Pancreas (tissue), 10 donors: Measurements from ENCODE around the gene NDN. TPM values are rescaled to one million over a fixed set of nuclear protein-coding genes. Genes with fewer than 3 reads are reported as not detected.

Experiments
- ATAC-seq, 4 donors: fragments of 200-7000 bp; cut with Tn5 transposase; one replicate each; pipeline versions ENCODE4 v1.8.0 to v1.9.1; 2020; ENCODE audit warnings: mild to moderate bottlenecking in 4 of 4, moderate library complexity in 4 of 4
- DNase-seq, 6 donors: peaks; one replicate each; pipeline ENCODE4 v3.0.0-alpha.2; 2020
- FAIRE-seq: peaks from 2 replicates; lab custom pipeline; 2012; peaks lifted over from hg19 to GRCh38; lab: Jason Lieb, UNC
- H3K27ac ChIP-seq, 4 donors: fragments of 200-600 bp; sonication (generic); 1 replicate in 3 of 4; 2 replicates in 1 of 4; pipeline versions ENCODE4 v1.5.0 to v1.8.0; 2020
- H3K27me3 ChIP-seq, 4 donors: fragments of 200-600 bp; one replicate each; pipeline ENCODE4 v1.8.0; 2021
- H3K36me3 ChIP-seq, 3 donors: fragments of 200-600 bp; sonication (generic) in 1 of 3; one replicate each; pipeline versions ENCODE4 v1.5.0 to v1.8.0; 2020 to 2021
- H3K4me1 ChIP-seq, 3 donors: fragments of 200-600 bp; one replicate each; pipeline ENCODE4 v1.8.0; 2021
- H3K4me3 ChIP-seq, 4 donors: fragments of 200-600 bp; sonication (generic) in 2 of 4; one replicate each; pipeline versions ENCODE4 v1.5.0 to v1.8.0; 2020 to 2021
- H3K9me3 ChIP-seq, 4 donors: fragments of 200-600 bp; one replicate each; pipeline ENCODE4 v1.8.0; 2021
- CTCF ChIP-seq, 4 donors: fragments of 200-600 bp; sonication (generic) in 3 of 4; IDR thresholded peaks; one replicate each; pipeline versions ENCODE4 v1.5.0 to v1.8.0; 2021; ENCODE audit warnings: antibody characterized with exemption in 4 of 4
- WGBS, 2 donors: extraction: QIAGEN DNeasy Blood & Tissue Kit; methylation state at CpG; one replicate each; pipeline ENCODE4 v1.1.7; 2013; 5-methylcytosine and 5-hydroxymethylcytosine counted together
- intact Hi-C, 3 donors: fragments of 100-400 bp; cut with DNase I; formaldehyde crosslinking; loops; one replicate each; pipeline versions ENCODE4 v1.11.1 to v1.14.2; 2022
- polyA plus RNA-seq, 2 donors: library from polyadenylated mRNA; stranded (reverse); fragments of 200-250 nt; gene quantifications; one replicate each; pipeline ENCODE4 v1.2.3, GENCODE V29; 2013
- total RNA-seq, 6 donors: library from RNA; stranded (reverse); fragmentation: NEBNext Ultra II Directional in 4 of 6; extraction: Animal tissue kit (Norgen Biotek cat#: 25700) in 4 of 6; gene quantifications; one replicate each; pipeline versions ENCODE4 v1.2.1 to v1.2.4, GENCODE V29; 2021 to 2023
- donor health status: healthy with polysubstance abuse.
- donor health status: DM: no; HTN: no; CAD: no; lungs with moderate emphysema.
- donor health status: DM: no; HTN: no; CAD: no.
- donor health status: control.
- donor health status: control.
- donor health status: Bipolar disorder and iron deficiency.
- donor health status: DM: yes; HTN: yes; CAD: no.
- donor health status: DM: no; HTN: no; CAD: no.
- donor health status: DM: no; HTN: no; CAD: no.
- donor health status: DM: yes; HTN: yes; CAD: no.

The NDN gene
- total and polyA plus RNA-seq, 8 donors, result 3.7 to 38.9 (median 8.6) TPM

DNA sequence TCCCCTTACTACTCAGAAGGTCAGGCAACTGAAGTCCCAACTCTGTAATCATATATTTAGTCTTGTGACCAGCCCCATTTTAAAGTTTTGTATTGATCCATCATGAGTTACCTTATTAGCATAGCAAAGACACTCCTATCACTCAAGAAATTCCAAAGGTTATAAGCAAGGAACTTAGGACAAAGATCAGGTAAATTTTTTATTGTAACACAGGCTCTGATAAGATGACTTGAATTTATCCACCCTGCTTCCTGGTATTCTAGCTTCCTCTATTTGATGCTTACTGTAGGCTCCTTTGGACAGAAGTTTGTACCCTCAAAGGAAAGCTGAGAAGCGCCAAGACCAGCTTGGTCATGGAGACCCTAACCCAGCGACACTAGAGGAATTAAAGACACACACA lies 8.2 kb upstream of the NDN start:
- DNase-seq (no peak), ATAC-seq (no peak), FAIRE-seq (no peak)
- Histone ChIP-seq H3K27ac (no peak overlapping the region), H3K27me3 (no peaks in the 10 kb centered on the region), H3K36me3 (no peaks in the 10 kb centered on the region), H3K4me1 (peaks cover 0 to 4% (median 0%) of the 10 kb centered on the region in 3 donors), H3K4me3 (no peak overlapping the region), H3K9me3 (no peaks in the 10 kb centered on the region)
- 66% methylated on average over 2 of the region's 2 CpGs for WGBS, 2 donors
- TF ChIP-seq CTCF (IDR thresholded peaks at IDR 0.05), result no peak
- intact Hi-C loops, result no loop called here

DNA sequence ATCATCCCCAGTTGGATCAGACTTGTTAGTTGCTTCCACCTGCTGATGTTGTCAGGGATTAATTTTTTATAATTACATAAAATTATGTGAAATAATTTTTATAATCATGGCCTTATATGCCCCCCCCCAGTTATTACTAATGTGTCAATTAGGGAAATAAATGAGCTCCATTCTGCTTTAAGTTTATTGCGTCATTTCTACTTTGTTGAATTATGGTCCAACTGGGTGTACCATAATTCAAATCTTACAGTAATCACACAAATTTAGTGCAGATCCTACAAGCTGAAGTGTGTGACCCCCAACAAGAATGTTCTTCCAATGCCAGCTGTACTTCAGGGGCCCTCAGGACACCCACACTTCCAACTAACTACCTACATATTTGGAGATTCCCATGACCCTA lies 7.5 kb upstream of the NDN start:
- FAIRE-seq (no peak), ATAC-seq (no peak)

DNA sequence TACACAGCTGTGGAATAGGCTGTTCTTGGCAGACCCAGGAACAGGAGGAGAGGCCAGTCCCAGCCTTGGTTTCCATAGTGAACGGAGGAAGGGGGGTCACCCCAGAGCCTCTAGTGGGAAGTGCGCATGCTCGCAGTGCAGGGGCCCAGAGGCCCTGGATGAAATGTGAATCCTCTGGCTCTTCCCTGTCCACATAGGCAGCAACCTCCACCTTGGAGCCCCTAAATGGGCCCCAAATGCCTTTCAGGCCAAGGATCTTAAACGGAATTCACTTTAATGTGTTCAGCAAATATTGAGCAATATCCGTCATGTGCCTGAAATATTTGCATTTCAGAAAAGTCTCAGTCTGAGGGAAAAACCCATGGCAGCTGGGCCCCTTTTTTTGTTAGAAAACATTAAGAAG lies 3.3 kb upstream of the NDN start:
- intact Hi-C loops, result no loop called here
- TF ChIP-seq CTCF (IDR thresholded peaks at IDR 0.05), result no peak
- Histone ChIP-seq H3K27ac (peak overlapping the region in 2 of 4 donors; percentile 29 to 30), H3K36me3 (no peaks in the 10 kb centered on the region), H3K4me1 (peaks cover 0 to 4% (median 0%) of the 10 kb centered on the region in 3 donors), H3K27me3 (no peaks in the 10 kb centered on the region), H3K9me3 (no peaks in the 10 kb centered on the region), H3K4me3 (no peak overlapping the region)
- DNase-seq, result peak; percentile 64 to 79 (median 75)
- peak; percentile 83 to 92 (median 88) for ATAC-seq
- WGBS, 2 donors, result 44 to 45% methylated on average over 5 of the region's 5 CpGs
- no peak for FAIRE-seq

More for the DNA sequence above, 7.5 kb upstream of the NDN start:
- Histone ChIP-seq H3K9me3 (no peaks in the 10 kb centered on the region), H3K36me3 (no peaks in the 10 kb centered on the region), H3K27ac (no peak overlapping the region), H3K4me3 (no peak overlapping the region), H3K4me1 (peaks cover 0 to 4% (median 0%) of the 10 kb centered on the region in 3 donors), H3K27me3 (no peaks in the 10 kb centered on the region)
- intact Hi-C loops, result no loop called here
- TF ChIP-seq CTCF (IDR thresholded peaks at IDR 0.05), result no peak
- WGBS, 2 donors, result 77 to 97% methylated on average over 1 of the region's 1 CpG
- DNase-seq, result no peak

DNA sequence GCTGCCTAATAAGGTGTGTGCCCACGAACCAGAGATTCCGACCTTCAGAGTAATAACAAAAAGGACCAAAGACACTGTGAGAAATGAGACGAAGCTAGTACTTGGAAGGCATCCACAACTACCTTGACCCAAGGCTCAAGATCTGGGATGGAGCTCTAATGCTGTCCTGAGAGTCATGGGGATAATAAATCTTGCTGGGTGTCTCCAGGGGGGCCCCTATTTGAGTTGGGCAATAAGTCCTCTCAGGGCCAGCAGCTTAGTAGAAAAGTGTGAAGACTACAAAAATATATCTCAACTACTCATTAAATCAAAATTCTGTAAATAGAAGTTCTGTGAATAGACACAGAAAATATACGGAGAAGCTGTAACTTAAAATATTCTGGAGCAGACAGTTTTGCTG lies 2.9 kb upstream of the NDN start:
- ATAC-seq, result no peak

More for the DNA sequence above, 2.9 kb upstream of the NDN start:
- intact Hi-C loops, result no loop called here
- 35 to 57% methylated on average over 4 of the region's 4 CpGs for WGBS, 2 donors
- DNase-seq (no peak), FAIRE-seq (no peak)
- Histone ChIP-seq H3K27me3 (no peaks in the 10 kb centered on the region), H3K4me3 (no peak overlapping the region), H3K4me1 (peaks cover 0 to 4% (median 0%) of the 10 kb centered on the region in 3 donors), H3K36me3 (no peaks in the 10 kb centered on the region), H3K27ac (peak overlapping the region in 2 of 4 donors; percentile 29 to 30), H3K9me3 (no peaks in the 10 kb centered on the region)
- no peak for TF ChIP-seq CTCF (IDR thresholded peaks at IDR 0.05)
